Glutamatergic neuron (in vitro differentiated cells): ENCODE data around the gene TAS2R40. TPM values are rescaled to one million over a fixed set of nuclear protein-coding genes. Genes with fewer than 3 reads are reported as not detected.

Source experiments
- DNase-seq: peaks from one replicate; pipeline ENCODE4 v3.0.0; 2022
- H3K27ac Mint-ChIP-seq: one replicate; pipeline ENCODE4 v1.8.0; 2020; ENCODE audit warnings: mild to moderate bottlenecking, mixed read lengths, inconsistent platforms; ENCODE audit not compliant: unreplicated experiment
- H3K27me3 Mint-ChIP-seq: one replicate; pipeline ENCODE4 v1.8.0; 2020; ENCODE audit warnings: mild to moderate bottlenecking, moderate library complexity, mixed read lengths, inconsistent platforms; ENCODE audit not compliant: unreplicated experiment
- H3K36me3 Mint-ChIP-seq: one replicate; pipeline ENCODE4 v1.8.0; 2020; ENCODE audit warnings: mild to moderate bottlenecking, mixed read lengths, inconsistent platforms; ENCODE audit not compliant: unreplicated experiment
- H3K4me1 Mint-ChIP-seq: one replicate; pipeline ENCODE4 v1.8.0; 2020; ENCODE audit warnings: mild to moderate bottlenecking, low read depth, mixed read lengths, inconsistent platforms; ENCODE audit not compliant: unreplicated experiment
- H3K4me3 Mint-ChIP-seq: one replicate; pipeline ENCODE4 v1.8.0; 2020; ENCODE audit warnings: mild to moderate bottlenecking, mixed read lengths, inconsistent platforms; ENCODE audit not compliant: unreplicated experiment
- H3K9me3 Mint-ChIP-seq: one replicate; pipeline ENCODE4 v1.8.0; 2020; ENCODE audit warnings: mild to moderate bottlenecking, moderate library complexity, mixed read lengths, inconsistent platforms; ENCODE audit not compliant: unreplicated experiment
- total RNA-seq: library from RNA; stranded (reverse); fragmentation: NEBNext Ultra II Directional; extraction: Animal tissue kit (Norgen Biotek cat#: 25700); gene quantifications from one replicate; pipeline ENCODE4 v1.2.1, GENCODE V29; 2021; ENCODE audit not compliant: unreplicated experiment
- TF ChIP-seq, protein P1 (sequence below): fragments of 200-600 bp; sonication (generic); IDR thresholded peaks from one replicate; pipeline ENCODE4 v1.5.0; 2021; ENCODE audit not compliant: partially characterized antibody, unreplicated experiment

Gene TAS2R40
- total RNA-seq, 1 donor from 2014 or later = not detected

DNA sequence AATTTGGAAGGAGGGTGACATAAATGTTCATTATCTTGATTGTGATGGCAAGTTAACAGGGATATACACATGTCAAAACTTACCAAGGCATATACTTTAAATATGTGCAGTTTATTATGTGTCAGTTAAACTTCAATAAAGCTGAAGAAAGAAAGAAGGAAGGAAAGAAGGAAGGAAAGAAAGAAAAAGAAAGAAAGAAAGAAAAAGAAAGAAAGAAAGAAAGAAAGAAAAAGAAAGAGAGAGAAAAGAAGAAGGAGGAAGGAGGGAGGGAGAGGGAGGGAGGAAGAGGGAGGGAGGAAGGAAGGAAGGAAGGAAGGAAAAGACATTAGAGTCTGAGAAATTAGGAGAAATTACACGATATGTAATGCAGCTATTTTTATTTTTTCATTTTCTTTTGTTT lies 25.5 kb downstream of the TAS2R40 start:
- TF ChIP-seq, protein P1, sequence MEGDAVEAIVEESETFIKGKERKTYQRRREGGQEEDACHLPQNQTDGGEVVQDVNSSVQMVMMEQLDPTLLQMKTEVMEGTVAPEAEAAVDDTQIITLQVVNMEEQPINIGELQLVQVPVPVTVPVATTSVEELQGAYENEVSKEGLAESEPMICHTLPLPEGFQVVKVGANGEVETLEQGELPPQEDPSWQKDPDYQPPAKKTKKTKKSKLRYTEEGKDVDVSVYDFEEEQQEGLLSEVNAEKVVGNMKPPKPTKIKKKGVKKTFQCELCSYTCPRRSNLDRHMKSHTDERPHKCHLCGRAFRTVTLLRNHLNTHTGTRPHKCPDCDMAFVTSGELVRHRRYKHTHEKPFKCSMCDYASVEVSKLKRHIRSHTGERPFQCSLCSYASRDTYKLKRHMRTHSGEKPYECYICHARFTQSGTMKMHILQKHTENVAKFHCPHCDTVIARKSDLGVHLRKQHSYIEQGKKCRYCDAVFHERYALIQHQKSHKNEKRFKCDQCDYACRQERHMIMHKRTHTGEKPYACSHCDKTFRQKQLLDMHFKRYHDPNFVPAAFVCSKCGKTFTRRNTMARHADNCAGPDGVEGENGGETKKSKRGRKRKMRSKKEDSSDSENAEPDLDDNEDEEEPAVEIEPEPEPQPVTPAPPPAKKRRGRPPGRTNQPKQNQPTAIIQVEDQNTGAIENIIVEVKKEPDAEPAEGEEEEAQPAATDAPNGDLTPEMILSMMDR = no peak
- DNase-seq = no peak
- Mint-ChIP-seq H3K27ac (no peak overlapping the region), H3K4me1 (peaks cover 7% of the 10 kb centered on the region), H3K4me3 (no peak overlapping the region), H3K9me3 (peaks cover 2% of the 10 kb centered on the region), H3K27me3 (peaks cover 5% of the 10 kb centered on the region), H3K36me3 (peaks cover 11% of the 10 kb centered on the region)

DNA sequence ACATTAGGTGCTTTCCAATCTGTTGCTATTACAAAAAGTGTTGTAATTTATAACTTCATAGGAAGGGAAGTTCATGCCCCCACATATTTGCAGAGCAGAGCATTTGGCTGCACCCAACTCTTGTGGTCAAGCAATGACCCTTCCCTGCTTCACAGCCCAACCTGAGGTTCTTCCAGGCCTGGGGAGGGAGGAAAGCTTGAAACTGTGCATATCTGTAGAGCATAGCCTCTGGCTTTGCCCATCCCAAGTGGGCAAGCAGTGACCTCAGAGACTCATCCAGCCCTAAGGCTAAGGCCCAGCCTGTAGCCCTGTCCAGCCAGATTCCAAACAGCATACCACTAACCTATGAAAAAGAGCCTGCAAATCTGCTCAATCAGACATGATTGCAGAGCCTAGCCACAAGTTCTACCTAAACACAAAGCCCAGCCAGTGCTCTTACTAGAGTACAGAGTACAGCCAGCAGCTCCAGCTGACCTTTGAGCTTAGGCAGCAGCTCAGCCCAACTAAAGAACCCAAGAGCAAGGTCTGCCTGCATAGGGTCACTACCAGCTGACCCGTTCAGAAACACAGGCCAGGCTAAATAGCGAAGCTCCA lies 27.0 kb downstream of the TAS2R40 start:
- H3K4me3 Mint-ChIP-seq = no peak overlapping the region
- DNase-seq = no peak
- H3K27me3 Mint-ChIP-seq = peaks cover 5% of the 10 kb centered on the region
- H3K36me3 Mint-ChIP-seq = peaks cover 20% of the 10 kb centered on the region
- H3K4me1 Mint-ChIP-seq = peaks cover 2% of the 10 kb centered on the region
- H3K27ac Mint-ChIP-seq = no peak overlapping the region
- peaks cover 3% of the 10 kb centered on the region for H3K9me3 Mint-ChIP-seq
- TF ChIP-seq, protein P1 = no peak

DNA sequence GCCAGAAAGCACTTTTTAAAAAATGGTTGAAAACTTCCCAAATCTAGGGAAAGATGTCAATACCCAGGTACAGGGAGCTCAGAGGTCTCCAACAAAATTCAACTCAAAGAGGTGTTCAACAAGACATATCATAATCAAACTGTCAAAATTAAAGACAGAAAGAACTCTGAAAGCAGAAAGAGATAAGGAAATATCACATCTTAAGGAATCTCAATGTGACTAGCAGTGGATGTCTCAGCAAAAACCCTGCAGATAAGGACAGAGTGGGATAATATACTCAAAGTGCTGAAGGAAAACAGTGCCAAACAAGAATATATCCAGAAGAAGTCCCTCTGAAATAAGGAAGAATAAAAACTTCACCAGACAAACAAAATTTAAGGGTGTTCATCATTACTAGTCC lies 28.4 kb downstream of the TAS2R40 start:
- Mint-ChIP-seq H3K36me3 (peaks cover 26% of the 10 kb centered on the region), H3K9me3 (peaks cover 3% of the 10 kb centered on the region), H3K27ac (no peak overlapping the region), H3K4me3 (no peak overlapping the region), H3K27me3 (peaks cover 5% of the 10 kb centered on the region), H3K4me1 (no peaks in the 10 kb centered on the region)
- TF ChIP-seq, protein P1 = no peak
- no peak for DNase-seq

DNA sequence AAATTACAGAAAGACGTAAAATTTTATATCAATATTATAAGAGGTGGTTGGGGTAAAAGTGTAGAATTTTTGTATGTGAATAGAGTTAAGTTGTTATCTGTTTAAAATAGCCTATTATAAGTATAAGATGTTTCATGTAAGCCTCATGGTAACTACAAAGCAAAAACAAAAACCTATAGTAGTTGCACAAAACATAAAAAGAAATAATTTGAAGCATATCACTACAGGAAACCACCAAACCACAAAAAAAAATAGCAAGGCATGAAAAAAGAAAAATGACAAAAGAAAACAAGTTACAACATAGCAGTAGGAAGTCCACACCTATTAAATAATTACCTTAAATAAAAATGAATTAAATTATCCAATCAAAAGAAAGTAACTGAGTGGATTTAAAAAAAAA lies 29.0 kb downstream of the TAS2R40 start:
- no peak overlapping the region for H3K27ac Mint-ChIP-seq
- H3K9me3 Mint-ChIP-seq = peaks cover 3% of the 10 kb centered on the region
- H3K4me3 Mint-ChIP-seq = no peak overlapping the region
- peaks cover 5% of the 10 kb centered on the region for H3K27me3 Mint-ChIP-seq
- H3K36me3 Mint-ChIP-seq = peaks cover 26% of the 10 kb centered on the region
- TF ChIP-seq, protein P1 = no peak
- DNase-seq = no peak
- no peaks in the 10 kb centered on the region for H3K4me1 Mint-ChIP-seq

DNA sequence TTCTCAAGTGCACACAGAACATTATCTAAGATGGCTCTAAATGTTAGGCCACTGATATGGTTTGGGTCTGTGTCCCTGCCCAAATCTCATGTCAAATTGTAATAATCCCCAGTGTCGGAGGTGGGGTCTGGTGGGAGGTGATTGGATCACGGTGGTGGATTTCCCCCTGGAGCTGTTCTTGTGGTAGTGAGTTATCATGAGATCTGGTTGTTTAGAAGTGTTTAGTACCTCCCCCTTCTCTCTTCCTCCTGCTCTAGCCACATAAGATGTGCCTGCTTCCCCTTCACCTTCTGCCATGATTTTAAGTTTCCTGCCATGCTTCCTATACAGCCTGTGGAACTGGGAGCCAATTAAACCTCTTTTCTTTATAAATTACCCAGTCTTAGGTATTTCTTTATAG lies 30.2 kb downstream of the TAS2R40 start:
- H3K4me3 Mint-ChIP-seq = no peak overlapping the region

More for the DNA sequence above, 30.2 kb downstream of the TAS2R40 start:
- Mint-ChIP-seq H3K27ac (no peak overlapping the region), H3K4me1 (no peaks in the 10 kb centered on the region), H3K36me3 (peaks cover 26% of the 10 kb centered on the region), H3K27me3 (peaks cover 2% of the 10 kb centered on the region), H3K9me3 (peaks cover 3% of the 10 kb centered on the region)
- no peak for DNase-seq
- TF ChIP-seq, protein P1 = no peak
